ENCODE data around the gene NDUFB4.
"Not testable (repeated sequence)": the region's sequence is repeated elsewhere in the genome, so short reads cannot be mapped to it uniquely, and the experiment has no call there.

Gene NDUFB4

GRCh38 chr3:120572027-120572426, 24.1 kb upstream of the NDUFB4 start:
- no peak for DNase-seq

GRCh38 chr3:120587332-120587975, 8.7 kb upstream of the NDUFB4 start:
- no peak for DNase-seq

- DNase-seq: no peak
Observed at GRCh38 chr3:120595788-120596115, 384 bp upstream of the NDUFB4 start.

GRCh38 chr3:120596853-120597223, 702 bp downstream of the NDUFB4 start:
- no peak for DNase-seq

- no peak for DNase-seq
Observed at GRCh38 chr3:120597445-120598049, 1.4 kb downstream of the NDUFB4 start.

- DNase-seq: no peak
Observed at GRCh38 chr3:120599211-120599610, 3.1 kb downstream of the NDUFB4 start.

- no peak for DNase-seq
Observed at GRCh38 chr3:120601554-120601953, 5.4 kb downstream of the NDUFB4 start.

- DNase-seq: no peak
Observed at GRCh38 chr3:120602682-120603081, 6.5 kb downstream of the NDUFB4 start.

GRCh38 chr3:120604382-120604781, 8.2 kb downstream of the NDUFB4 start:
- DNase-seq: no peak

- DNase-seq: no peak
Observed at GRCh38 chr3:120604784-120605183, 8.6 kb downstream of the NDUFB4 start.

GRCh38 chr3:120608506-120608905, 12.4 kb downstream of the NDUFB4 start:
- no peak for DNase-seq

- DNase-seq: no peak
Observed at GRCh38 chr3:120614765-120615164, 18.6 kb downstream of the NDUFB4 start.

GRCh38 chr3:120615847-120616609, 19.9 kb downstream of the NDUFB4 start:
- no peak for DNase-seq

GRCh38 chr3:120616745-120617144, 20.6 kb downstream of the NDUFB4 start:
- not testable (repeated sequence) for DNase-seq

GRCh38 chr3:120622457-120622856, 26.3 kb downstream of the NDUFB4 start:
- no peak for DNase-seq

- no peak for DNase-seq
Observed at GRCh38 chr3:120622870-120623726, 27.0 kb downstream of the NDUFB4 start.

- DNase-seq: no peak
Observed at GRCh38 chr3:120623727-120624093, 27.6 kb downstream of the NDUFB4 start.

- no peak for DNase-seq
Observed at GRCh38 chr3:120625159-120625586, 29.0 kb downstream of the NDUFB4 start.

- no peak for DNase-seq
Observed at GRCh38 chr3:120634539-120634938, 38.4 kb downstream of the NDUFB4 start.

GRCh38 chr3:120636795-120637401, 40.8 kb downstream of the NDUFB4 start:
- peak; percentile 32 for DNase-seq

GRCh38 chr3:120637851-120638559, 41.9 kb downstream of the NDUFB4 start:
- no peak for DNase-seq

GRCh38 chr3:120638820-120639219, 42.7 kb downstream of the NDUFB4 start:
- DNase-seq: not testable (repeated sequence)

Data from DMS79 (cell line).